HG03571 (cell line): ENCODE data around the gene VWCE.

Experiments used
- ATAC-seq: cut with Tn5 transposase; IDR thresholded peaks from one replicate; pipeline ENCODE4 v1.9.1; 2021; ENCODE audit not compliant: unreplicated experiment

Gene VWCE, protein sequence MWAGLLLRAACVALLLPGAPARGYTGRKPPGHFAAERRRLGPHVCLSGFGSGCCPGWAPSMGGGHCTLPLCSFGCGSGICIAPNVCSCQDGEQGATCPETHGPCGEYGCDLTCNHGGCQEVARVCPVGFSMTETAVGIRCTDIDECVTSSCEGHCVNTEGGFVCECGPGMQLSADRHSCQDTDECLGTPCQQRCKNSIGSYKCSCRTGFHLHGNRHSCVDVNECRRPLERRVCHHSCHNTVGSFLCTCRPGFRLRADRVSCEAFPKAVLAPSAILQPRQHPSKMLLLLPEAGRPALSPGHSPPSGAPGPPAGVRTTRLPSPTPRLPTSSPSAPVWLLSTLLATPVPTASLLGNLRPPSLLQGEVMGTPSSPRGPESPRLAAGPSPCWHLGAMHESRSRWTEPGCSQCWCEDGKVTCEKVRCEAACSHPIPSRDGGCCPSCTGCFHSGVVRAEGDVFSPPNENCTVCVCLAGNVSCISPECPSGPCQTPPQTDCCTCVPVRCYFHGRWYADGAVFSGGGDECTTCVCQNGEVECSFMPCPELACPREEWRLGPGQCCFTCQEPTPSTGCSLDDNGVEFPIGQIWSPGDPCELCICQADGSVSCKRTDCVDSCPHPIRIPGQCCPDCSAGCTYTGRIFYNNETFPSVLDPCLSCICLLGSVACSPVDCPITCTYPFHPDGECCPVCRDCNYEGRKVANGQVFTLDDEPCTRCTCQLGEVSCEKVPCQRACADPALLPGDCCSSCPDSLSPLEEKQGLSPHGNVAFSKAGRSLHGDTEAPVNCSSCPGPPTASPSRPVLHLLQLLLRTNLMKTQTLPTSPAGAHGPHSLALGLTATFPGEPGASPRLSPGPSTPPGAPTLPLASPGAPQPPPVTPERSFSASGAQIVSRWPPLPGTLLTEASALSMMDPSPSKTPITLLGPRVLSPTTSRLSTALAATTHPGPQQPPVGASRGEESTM

DNA sequence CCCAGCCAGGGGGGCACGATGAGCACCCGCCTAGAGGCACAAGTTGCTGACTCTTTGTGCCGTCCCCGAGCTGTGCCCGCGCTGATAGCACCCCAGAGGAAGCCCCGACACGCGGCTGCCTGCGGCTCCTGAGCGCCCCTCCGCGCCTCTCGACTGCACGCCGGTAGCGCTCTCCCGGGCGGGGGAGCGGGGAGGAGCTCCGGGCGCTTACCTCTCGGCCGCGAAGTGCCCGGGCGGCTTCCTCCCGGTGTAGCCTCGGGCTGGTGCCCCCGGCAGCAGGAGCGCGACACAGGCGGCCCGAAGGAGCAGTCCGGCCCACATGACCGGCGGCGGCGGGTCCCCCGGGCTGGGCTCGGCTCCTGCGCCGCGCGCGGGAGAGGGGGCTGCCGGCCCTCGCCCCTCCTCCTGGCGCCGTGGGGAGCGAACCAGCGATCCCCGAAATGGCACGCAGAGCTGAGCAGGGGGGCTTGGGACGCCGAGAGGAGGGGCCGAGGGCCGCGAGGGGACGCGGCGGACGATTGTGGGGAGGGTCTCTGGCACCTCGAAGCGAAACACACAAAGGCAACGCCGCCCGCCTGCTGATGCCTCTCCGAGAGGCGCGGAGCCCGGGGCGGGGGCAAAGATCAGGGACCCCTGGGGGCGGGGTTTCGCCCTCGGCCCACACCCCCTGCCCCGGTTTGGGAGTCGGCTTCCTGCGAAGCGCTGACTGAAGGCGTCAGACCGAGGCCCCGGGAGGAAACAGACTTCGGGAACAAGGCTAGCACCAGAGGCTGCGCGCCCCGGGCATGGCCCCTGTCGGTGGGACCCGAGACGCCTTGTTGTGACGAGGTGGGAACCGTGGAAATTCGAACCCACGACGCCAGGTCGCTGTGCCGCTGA is at the start of gene VWCE:
Gene VWCE (minus strand): TSS at position 600 of the 879 bp plus-strand sequence. CDS start 279 bp downstream, at position 321.
- peak; percentile 71 for ATAC-seq

DNA sequence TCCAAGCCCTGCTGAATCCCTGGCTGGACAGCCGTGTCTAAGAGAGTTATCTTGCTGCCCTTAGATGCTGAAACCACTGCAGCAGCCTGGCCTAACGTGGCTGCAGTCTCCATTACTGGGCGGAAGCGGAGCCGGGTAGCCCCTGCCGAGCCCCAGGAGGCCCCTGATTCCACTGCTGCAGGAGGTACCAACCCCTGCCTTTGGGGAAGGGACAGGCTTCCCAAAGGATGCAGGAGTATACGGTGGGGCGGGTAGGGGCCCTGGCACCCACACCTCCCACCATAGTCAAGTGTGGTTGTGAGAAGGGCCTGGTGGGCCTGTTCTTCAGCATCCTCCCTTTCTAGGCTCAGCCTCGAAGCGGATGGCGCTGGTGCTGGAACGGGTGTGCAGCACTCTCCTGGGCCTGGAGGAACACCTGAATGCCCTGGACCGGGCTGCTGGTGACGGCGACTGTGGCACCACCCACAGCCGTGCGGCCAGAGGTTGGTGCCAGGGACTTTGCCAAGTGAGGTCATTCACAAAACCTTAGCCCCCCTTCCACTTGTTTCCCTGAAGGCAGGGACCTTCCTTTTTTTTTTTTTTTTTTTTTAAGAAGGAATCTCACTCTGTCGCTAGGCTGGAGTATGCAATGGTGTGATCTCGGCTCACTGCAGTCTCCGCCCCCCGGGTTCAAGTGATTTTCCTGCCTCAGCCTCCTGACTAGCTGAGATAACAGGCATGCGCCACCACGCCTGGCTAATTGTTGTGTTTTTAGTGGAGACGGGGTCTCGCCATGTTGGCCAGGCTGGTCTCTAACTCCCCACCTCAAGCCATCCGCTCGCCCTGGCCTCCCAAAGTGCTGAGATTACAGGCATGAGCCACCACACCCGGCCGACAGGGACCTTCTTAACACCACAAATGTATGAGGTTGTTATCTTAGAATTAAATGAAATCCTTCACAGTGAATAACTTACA is 49.0 kb upstream of the VWCE start:
- no peak for ATAC-seq

DNA sequence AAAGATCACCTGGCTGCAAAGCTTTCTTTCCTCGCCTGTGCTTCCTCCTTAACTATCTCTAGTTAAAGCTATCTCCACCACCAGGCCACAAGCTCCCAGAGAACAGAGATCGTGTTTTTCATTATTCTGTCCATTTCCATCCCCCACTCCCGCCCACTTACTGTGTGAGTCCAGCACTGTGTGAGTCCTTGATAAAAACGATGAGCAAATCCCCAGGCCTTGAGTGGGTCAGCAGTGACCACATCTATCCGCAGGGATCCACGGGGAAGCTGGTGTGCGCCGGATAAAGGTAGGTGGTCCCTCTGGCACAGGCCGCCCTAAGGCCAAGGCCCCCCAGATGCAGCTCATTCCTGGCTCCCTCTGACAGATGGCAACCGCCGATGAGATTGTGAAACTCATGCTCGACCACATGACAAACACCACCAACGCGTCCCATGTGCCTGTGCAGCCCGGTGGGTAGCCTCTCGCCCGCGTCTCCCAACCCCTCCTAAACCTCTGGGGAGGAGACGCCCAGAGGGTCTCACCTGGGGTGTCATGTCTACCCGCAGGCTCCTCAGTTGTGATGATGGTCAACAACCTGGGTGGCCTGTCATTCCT is 47.2 kb upstream of the VWCE start:
- ATAC-seq, result no peak

DNA sequence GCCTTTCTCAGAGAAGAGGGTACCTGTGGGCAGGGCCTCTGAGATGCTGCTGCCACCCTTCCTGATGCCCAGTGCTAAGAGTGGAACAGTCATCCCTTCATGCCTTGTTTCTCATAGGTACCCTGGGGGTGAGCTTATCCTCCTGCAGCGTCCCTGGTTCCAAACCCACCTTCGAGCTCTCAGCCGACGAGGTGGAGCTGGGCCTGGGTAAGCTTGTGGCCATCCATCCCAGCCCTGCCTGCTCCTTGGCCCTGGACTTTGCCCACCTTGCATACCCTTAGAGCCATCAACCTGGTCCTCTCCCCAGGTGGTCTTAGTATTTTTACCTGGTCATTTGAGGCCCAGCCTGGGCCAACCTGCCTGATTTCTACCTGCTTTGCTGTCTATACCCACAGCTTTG is 46.6 kb upstream of the VWCE start:
- ATAC-seq, result no peak

DNA sequence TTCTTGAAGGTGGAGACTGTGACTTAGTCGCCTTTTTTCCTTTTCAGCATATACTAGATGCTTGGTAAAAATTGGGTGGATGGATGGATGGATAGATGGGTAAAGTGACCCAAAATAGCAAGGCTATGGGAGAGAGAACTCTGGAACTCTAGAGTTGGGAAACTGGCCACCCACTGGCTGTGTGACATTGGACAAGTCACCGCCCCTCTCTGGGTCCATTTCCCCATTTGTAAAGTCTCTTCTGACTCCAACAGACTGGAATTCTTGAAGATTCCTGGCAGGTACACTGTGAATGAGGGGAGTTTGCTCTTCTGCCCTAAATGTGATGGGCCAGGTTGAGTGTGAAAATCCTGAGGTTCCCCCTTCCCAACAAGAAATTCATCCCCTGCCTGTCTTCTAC is 45.9 kb upstream of the VWCE start:
- ATAC-seq, result no peak

DNA sequence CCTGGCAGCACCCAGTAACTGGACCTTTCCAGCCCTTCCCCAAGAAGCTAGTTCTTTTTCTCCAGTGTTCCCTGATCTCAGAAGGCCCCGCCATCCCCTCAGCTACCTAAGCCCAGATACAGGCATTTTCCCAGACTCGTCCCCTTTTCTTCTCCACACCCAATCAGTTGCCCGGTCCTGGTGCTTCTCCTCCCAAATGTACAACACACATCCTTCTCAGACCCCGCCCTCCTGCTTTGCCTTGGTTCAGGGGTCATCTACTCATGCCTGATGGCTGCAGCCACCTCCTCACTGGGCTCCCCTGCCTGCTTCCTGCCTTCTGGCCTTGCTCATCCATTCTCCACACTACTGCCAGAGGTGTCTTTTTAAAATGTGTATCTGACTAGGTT is 44.4 kb upstream of the VWCE start:
- no peak for ATAC-seq

DNA sequence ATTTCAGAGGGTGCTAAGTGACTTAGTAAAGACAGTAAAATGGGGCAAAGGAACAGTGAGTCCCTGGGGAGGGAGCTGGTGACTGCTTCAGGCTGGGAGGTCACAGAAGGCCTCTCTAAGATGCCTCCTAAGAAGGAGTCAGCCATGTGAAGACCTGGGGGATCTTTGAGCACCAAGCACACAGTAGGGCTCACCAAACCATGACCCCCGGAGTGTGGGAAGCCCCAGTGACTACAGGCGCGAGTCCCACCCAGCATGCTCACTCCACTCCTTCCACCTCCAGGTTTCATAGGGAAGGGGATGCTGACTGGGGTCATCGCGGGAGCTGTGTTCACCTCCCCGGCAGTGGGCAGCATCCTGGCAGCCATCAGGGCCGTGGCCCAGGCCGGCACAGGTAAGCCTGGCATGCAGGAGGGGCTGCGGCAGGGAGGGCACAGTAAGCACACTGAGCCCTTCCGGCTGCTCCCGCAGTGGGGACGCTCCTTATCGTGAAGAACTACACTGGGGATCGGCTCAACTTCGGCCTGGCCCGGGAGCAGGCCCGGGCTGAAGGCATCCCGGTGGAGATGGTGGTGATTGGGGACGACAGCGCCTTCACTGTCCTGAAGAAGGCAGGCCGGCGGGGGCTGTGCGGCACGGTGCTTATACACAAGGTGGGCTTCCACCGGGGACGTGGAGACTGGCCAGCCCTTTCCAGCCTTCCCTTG is 43.8 kb upstream of the VWCE start:
- ATAC-seq, result no peak

DNA sequence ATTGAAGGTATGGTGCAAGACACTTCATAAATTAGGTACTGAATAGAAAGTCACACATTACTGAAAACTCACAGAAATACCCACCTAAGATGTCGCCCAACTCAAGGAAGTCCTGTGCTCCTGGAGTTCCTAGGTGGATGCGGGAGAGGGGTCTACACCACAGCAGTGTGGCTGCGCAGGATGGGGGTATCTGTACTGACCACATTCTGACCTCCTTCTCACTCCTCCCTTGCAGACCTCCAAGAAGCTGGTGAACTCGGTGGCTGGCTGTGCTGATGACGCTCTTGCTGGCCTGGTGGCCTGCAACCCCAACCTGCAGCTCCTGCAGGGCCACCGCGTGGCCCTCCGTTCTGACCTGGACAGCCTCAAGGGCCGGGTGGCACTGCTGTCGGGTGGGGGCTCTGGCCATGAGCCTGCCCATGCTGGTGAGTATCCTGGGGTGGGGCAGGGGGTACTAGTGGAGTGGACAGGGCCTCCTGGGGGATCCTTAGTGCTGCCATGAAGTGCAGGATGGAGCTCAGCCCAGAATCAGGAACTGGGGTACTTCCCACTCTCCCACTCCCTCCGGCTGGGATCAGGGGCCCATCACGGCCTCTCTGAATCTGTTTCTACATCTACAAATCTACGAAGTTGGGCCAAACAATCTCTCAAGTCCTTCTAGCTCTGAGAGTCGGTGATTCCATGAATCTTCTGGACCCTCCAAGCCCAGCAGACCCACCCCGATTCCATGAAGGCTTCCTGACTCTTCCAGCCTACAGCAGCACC is 42.8 kb upstream of the VWCE start:
- no peak for ATAC-seq

DNA sequence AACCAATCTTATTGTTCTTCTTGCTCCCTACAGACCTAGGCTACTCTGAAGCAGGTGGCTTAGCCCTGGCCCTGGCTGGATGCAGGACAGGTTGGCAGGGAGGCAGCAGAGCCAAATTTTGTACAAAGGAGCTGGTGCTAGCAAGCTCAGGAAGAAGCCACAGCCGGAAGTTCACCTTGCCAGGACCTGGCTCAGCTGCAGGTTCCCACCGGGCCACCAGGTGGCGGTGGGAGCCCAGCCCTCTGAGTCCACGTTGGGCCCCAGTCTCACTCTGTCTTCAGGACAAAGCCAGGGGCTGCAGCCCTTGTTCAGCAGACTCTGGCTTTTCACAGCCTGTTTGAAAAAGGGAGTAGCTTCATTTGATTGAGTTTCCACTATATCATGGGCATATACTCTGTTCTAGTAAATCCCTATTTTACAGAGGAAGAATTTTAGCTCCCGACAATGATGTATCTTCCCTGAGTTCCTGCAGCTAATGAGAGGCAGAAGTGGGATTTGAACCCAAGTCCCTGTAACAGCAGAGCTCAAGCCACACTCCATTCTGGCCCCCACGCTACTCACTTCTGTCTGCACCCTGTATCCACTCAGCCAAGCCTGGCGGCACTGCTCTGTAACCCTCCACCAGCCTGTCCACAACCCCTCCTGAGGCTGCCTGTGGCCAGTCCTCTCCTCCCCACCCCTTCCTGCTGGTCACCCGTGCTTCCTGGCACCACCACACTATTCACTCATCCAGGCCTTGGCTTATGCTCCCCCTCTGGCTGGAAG is 41.2 kb upstream of the VWCE start:
- peak; percentile 44 for ATAC-seq

DNA sequence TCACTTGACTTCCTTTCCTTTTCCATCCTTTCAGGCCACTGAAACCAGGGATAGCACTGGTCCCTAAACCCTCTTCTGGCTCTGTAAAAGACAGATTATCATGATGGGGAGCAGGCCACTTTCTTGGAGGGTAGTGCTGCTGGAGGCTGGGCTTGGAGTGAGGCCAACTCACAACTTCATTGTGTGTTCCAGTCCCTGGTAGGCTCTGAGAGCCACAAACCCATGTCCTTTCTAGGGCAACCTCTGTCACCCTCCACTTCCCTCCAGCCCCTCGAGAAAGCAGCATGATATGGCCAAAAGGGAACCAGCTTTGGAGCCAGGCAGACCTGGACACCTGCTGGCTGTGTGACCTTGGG is 40.2 kb upstream of the VWCE start:
- no peak for ATAC-seq

DNA sequence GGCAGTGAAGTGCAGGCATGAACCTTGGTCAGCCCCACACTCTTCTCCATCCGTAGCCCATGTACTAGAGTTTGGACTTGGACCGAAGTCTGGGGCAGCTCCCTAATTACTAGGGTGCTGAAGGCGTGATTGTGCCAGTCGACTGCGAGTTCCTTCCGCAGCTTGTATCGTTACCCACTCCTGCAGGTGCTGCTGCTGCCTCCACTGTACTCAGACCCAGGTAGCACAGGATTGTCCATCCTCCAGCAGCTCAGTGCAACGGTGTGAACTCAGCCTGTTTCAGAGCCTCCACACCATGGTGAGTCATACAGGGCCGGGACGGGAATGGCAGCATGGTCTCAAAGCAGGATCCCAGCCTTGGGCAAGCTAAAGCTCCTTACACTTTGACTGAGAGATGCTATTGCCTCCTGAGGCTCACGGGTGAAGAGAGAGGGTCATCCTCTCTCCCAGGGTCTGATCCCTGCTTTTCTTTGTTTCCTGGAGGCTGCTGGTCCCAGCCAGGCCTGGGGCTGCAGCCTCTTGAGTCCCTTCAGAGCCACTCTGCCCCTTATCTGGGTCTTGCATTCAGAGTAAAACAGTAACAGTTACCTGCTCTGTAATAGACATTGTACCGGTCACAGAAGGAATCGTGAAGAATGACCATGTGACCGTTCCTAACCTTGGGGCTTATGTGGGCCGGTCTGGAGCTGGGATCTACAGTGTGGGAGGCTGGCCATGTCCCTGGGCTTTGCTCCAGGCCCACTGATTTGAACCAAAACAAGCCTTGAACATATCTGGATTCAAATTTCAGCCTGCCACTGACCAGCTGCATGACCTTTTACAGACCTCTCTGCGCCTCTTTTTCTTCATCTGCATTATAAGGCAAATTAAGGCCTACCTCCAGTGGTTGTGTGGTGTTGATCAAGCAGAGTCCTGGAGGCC is 39.6 kb upstream of the VWCE start:
- ATAC-seq, result no peak

DNA sequence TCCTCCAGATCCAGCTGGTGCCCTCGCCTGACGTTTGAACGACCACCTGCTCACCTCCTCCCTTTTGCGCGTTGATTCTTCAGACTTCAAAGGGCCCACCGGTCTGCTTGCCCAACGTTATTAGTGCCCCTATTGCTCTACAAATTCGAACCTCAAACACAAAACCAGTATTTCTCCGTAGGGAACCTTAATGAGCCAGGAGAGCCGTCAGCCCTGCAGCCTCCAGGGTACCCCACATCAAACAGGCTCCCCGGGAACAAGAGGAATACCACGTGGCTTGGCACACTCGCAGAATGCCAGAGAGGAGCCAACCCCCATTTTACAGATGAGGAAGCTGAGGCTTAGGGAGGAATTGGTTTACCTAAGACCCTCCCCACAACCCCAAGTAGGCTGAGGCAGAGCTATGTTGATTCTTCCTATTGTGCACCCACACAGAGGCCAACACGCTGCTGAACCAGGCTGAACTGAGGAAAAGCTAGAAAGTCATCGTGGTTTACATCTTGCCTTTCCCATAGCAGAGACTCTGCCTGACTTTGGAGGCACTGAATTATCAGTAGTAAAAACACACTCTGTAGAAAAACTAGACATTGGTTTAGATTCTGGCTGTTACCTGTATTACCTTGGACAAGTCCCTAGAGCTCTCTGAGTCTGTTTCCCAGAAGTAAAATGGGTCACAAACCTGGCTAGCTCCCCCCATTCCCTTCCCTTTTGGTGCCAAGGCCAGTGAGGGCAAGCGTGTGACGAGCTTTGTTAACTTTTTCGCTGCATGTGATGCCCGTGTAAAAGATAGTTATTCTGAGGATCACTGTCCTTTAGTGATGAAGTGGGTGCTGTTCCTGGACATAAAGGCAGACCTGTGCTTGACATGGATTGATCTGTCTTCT is 38.7 kb upstream of the VWCE start:
- no peak for ATAC-seq

DNA sequence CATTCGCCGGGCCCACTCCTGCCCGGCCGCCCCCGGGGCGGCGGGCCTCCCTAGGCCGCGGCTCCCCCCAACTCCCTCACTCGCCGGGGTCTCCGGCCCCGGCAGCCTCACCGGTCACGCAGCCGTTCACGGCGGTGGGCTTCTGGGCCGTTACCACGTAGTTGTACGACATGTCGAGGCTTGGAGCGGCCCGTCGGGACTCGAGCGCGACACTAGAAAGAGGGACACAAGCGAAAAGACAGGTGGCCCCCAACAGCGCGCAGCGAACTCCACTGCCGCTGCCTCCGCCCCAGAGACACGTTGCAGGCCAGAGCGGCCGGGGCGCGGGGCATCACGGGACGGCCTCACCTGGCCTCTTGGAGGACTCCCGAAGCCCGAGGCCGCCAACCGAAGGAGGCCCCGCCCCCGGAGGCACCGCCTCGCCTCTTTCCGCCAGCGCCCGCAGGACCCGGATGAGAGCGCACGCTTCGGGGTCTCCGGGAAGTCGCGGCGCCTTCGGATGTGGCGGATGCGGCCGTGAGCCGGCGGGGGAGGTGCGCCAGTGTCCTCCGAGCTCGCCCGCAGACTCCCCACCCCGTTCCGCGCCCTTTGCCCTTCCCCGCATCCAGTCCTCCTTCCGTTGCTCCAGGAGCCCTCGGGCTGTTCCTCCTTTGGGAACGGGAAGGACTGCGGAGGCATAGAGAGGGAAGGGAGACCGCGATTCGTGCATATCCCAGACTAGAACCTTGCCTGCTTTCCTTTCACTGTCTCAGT is 37.9 kb upstream of the VWCE start, which contains the start of the genes DDB1 and TKFC:
Gene DDB1 (minus strand): TSS at position 309 of the 753 bp plus-strand sequence. CDS start 137 bp downstream, at position 172.
Gene TKFC (plus strand): TSS at position 432 of the 753 bp plus-strand sequence. CDS start 1,501 bp downstream, outside the sequence.
- peak; percentile 83 for ATAC-seq

DNA sequence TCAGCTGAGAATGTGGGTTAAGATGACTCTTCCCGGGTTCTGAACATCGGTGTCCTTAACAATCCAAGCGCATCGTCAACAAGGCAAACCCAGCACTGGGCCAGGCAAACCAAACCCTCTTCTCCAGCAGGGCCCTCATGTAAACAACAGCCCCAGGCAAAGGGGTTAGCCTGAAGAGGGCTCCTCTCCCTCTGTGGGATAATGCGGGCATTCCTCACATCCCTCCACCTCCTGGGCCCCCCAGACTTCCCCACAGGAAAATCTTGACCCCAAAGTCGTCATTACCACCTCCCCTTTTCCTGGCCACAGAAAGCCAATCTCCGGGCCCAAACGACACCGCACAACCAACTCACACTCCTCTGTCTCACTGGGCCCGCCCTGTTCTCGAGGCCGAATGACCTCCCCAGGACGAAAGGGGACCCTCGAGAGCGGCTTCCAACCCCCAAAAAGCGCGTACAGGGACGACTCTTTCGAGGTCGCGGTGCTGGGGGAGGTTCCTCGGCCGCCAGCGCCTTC is 37.2 kb upstream of the VWCE start:
- no peak for ATAC-seq
